Esophagus (tissue), 2 donors: ENCODE results near the gene COL13A1. TPM values are rescaled to one million over a fixed set of nuclear protein-coding genes. Genes with fewer than 3 reads are reported as not detected.

Experiments
- H3K27ac ChIP-seq, 2 donors: one replicate each; pipeline ENCODE4 v1.5.1; 2013; ENCODE audit warnings: low read depth in 2 of 2, mild to moderate bottlenecking in 2 of 2, inconsistent platforms in 1 of 2, low read length in 1 of 2, moderate library complexity in 1 of 2
- H3K27me3 ChIP-seq, 2 donors: one replicate each; pipeline ENCODE4 v1.6.1; 2013; ENCODE audit warnings: low read length in 2 of 2, control low read depth in 1 of 2, mild to moderate bottlenecking in 1 of 2; ENCODE audit not compliant: insufficient read depth in 2 of 2, control insufficient read depth in 1 of 2
- H3K36me3 ChIP-seq, 2 donors: one replicate each; pipeline ENCODE4 v1.6.1; 2013; ENCODE audit warnings: low read length in 1 of 2; ENCODE audit not compliant: control insufficient read depth in 2 of 2, insufficient read depth in 2 of 2
- H3K4me1 ChIP-seq, 2 donors: one replicate each; pipeline ENCODE4 v1.6.1; 2013; ENCODE audit warnings: low read length in 1 of 2; ENCODE audit not compliant: control insufficient read depth in 2 of 2, insufficient read depth in 2 of 2
- H3K4me3 ChIP-seq, 2 donors: one replicate each; pipeline ENCODE4 v1.5.1; 2013; ENCODE audit warnings: low read length in 2 of 2, mild to moderate bottlenecking in 2 of 2, low read depth in 1 of 2, moderate library complexity in 1 of 2
- H3K9me3 ChIP-seq, 2 donors: one replicate each; pipeline ENCODE4 v1.6.1; 2013; ENCODE audit warnings: mild to moderate bottlenecking in 2 of 2, low read depth in 1 of 2, low read length in 1 of 2, moderate library complexity in 1 of 2; ENCODE audit not compliant: control insufficient read depth in 2 of 2, insufficient read depth in 1 of 2
- WGBS, 2 donors: extraction: QIAGEN DNeasy Blood & Tissue Kit; methylation state at CpG; one replicate each; pipeline ENCODE4 v1.1.7; 2013; 5-methylcytosine and 5-hydroxymethylcytosine counted together
- polyA plus RNA-seq, 2 donors: library from polyadenylated mRNA; stranded (reverse); fragments of 200-250 nt; gene quantifications; one replicate each; pipeline ENCODE4 v1.2.3, GENCODE V29; 2013
- donor health status: healthy with polysubstance abuse.
- donor health status: Bipolar disorder and iron deficiency.

COL13A1 gene
- polyA plus RNA-seq, 2 donors, result 0.95 to 2.0 TPM

DNA sequence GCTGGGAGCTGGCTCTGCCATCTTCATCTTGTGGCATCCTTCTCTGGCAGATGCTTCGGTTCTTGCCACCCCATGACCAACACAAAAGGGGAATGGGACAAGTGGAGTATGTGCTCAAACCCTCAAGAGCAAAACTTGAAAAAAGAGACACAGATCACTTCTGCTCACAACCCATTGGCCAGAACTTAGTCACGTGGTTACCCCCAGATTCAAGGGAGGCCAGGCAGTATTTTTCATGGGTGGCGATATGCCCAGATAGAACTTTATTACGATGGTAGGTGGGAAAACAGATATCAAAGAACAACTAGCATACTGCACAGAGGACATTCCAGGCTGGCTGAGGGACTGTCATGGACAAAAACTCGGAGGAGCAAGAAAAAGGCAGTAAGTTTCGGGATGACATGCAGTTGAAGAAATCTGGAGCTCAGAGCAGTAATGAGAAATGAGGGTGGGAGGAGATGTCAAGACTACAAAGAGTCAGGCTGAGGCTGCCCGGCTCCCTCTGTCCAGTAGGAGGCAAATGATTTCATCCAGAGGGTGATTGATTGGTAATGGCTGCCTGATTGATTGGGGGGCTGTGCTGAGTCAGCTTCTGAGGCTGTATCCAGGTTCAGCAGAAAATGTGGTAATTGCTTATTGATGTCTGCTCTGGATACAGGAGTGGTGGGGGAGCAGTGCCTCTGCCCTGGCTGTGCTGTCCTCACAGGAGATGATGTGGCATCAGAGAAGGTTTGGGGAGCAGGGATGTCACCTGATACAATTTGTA is 25.3 kb downstream of the COL13A1 start:
- H3K4me1 ChIP-seq, result no peaks in the 10 kb centered on the region
- WGBS, 2 donors, result 88 to 90% methylated on average over 7 of the region's 7 CpGs
- no peak overlapping the region for H3K4me3 ChIP-seq
- no peaks in the 10 kb centered on the region for H3K9me3 ChIP-seq
- no peaks in the 10 kb centered on the region for H3K27me3 ChIP-seq
- H3K36me3 ChIP-seq, result no peaks in the 10 kb centered on the region
- no peak overlapping the region for H3K27ac ChIP-seq

DNA sequence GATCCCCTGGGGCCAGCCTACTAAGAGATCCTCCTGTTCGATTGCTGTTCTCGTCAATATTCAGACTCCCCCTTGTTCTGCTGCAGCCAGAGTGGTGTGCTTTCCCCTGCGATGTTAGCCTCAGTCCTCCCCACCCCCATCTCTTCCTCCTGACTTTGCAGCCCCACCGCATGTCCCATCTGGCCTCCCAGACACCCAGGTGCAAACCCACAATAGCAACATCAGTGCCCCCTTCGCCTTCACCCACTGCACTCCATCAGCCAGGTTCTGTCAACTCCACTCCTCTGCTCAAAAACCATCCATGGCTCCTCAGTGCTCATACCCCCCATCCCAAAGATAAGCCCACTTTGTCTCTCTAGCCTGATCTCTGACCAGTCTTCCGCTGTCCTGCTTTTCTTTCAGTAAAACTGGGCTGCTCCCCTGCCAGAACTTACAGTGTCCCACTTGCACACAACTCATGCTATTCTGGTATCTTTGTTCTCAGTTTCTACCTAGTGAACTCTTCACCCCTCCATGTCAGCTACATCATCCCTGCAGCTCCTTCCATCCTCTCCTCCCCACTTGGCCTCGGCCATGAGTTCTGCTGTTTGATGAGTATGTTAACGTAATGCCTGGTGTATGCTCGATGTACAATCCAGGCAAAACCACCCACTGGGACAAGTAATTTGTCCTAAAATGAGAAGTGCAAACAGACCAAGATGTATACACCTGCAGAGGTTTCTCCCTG is 26.6 kb downstream of the COL13A1 start:
- Histone ChIP-seq H3K4me3 (no peak overlapping the region), H3K36me3 (no peaks in the 10 kb centered on the region), H3K27me3 (no peaks in the 10 kb centered on the region), H3K27ac (no peak overlapping the region), H3K4me1 (no peaks in the 10 kb centered on the region), H3K9me3 (peaks cover 0 to 2% of the 10 kb centered on the region in 2 donors)
- 68 to 72% methylated on average over 9 of the region's 9 CpGs for WGBS, 2 donors

DNA sequence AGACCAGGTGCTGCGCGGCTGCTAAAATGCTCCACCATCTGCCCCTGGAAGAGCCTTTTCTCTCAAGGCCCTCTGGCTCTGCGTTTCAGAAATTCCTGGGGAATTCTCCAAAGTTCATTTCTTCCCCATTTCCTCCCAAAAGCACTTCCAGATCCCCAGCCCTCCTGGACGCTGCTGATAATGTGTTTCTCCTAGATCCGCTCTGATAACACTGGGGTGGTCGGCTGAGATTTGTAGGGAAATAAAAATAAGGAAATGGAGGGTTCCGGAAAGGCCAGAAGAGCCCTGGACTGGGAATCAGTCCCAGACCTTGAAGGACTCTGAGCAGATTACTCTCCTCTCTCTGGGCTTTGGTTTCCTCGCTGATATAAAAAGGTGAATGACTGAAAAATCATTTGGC is 28.1 kb downstream of the COL13A1 start:
- H3K9me3 ChIP-seq, result peaks cover 0 to 2% of the 10 kb centered on the region in 2 donors
- no peaks in the 10 kb centered on the region for H3K4me1 ChIP-seq
- no peak overlapping the region for H3K27ac ChIP-seq
- WGBS, 2 donors, result 66 to 73% methylated on average over 8 of the region's 8 CpGs
- H3K4me3 ChIP-seq, result no peak overlapping the region
- no peaks in the 10 kb centered on the region for H3K27me3 ChIP-seq
- H3K36me3 ChIP-seq, result no peaks in the 10 kb centered on the region

DNA sequence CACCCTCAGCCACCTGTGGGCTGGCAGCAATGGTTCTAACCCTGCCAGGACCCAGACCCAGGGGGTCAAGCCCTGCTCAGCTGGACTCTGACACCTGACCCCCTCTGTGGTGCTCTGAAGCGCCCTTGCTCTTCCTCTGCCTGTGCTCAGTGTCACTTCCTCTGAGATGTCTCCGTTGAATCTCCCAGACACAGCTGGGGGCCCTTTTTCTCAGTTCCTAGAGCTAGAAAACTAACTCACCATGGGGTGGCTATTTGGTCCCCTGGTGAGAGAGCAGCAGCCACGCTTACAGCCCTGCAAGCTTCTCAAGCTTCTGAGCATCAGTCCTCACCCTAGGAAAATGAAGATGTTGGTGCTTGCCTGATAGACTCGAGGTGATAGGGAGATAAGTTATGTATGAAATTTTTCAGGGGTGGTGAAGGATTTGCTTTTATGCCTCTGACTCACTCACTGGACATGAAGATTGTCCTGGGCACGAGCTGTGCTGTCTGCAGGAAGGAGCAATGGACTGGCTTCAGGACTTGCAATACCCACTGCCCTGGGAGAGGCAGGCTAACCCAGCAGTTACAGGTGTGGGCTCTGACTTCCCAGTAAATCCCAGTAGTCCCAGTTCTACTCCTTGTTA is 29.6 kb downstream of the COL13A1 start:
- no peaks in the 10 kb centered on the region for H3K4me1 ChIP-seq
- H3K27ac ChIP-seq, result no peak overlapping the region
- H3K9me3 ChIP-seq, result peaks cover 0 to 2% of the 10 kb centered on the region in 2 donors
- H3K4me3 ChIP-seq, result no peak overlapping the region
- no peaks in the 10 kb centered on the region for H3K36me3 ChIP-seq
- 66 to 70% methylated on average over 5 of the region's 5 CpGs for WGBS, 2 donors
- H3K27me3 ChIP-seq, result no peaks in the 10 kb centered on the region

DNA sequence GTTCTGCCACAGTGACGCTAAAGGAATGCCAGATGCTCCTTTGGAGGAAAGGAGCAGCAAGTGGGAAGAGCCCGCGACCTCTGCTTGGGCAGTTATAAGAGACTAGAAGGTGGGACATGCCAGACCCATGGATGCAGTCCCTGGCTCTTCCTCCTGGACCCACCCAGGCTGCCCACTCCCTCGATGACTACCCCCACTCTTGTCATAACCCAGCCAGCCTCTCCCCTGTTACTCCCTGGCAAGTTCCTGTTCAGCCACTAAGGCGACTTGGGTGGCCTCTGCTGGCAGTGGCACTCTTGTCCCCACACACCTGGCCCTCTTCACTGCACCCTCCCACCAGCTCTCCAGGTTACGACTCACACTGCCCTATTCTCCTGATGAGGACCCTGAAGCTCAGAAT is 33.5 kb downstream of the COL13A1 start:
- Histone ChIP-seq H3K4me1 (peaks cover 0 to 3% of the 10 kb centered on the region in 2 donors), H3K27ac (no peak overlapping the region), H3K36me3 (no peaks in the 10 kb centered on the region), H3K27me3 (no peaks in the 10 kb centered on the region), H3K4me3 (no peak overlapping the region), H3K9me3 (peaks cover 0 to 2% of the 10 kb centered on the region in 2 donors)
- 81 to 85% methylated on average over 6 of the region's 6 CpGs for WGBS, 2 donors

DNA sequence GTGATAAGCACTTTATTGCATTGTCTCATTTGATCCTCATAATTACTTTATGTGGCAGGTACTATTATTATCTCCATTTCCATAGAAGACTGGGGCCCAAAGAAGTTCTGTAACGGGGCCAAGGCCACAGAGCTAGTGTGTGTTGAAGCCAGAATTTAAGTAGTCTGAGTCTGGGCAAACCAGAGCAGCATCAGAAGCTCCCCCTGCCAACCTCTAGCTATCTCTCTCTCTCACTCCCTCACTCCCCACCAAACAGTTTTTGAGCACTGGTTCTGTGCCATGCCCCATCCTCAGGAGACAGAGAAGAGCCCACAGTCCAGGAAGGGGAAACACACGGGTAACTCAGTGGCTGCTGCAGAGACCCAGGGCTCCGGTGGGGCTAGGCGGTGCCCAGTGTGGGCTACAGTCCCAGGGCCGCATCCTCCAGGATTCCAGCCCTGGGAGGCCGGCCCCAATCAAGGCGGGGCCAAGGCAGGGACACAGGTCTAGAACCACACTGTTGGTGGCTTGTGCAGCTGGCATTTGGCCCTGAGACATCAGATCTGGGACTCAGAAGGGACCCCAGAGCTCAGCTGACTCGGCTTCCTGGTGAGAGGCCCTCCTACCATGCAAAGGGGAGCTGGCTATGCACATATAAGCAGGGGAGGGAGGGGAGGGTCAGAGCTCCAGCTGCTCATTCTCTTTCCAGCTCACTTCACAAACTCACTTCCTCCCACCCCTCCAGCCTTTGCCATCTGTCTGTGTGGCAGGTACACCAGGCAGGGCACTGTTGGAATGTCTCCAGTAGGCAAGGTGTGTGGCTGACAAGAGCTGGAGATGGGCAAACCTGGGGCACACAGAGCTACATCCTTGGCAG is 34.4 kb downstream of the COL13A1 start:
- H3K4me3 ChIP-seq, result no peak overlapping the region
- H3K9me3 ChIP-seq, result peaks cover 0 to 2% of the 10 kb centered on the region in 2 donors
- H3K27me3 ChIP-seq, result no peaks in the 10 kb centered on the region
- H3K36me3 ChIP-seq, result no peaks in the 10 kb centered on the region
- no peak overlapping the region for H3K27ac ChIP-seq
- 64% methylated on average over 8 of the region's 8 CpGs for WGBS, 2 donors
- H3K4me1 ChIP-seq, result peaks cover 0 to 3% of the 10 kb centered on the region in 2 donors

DNA sequence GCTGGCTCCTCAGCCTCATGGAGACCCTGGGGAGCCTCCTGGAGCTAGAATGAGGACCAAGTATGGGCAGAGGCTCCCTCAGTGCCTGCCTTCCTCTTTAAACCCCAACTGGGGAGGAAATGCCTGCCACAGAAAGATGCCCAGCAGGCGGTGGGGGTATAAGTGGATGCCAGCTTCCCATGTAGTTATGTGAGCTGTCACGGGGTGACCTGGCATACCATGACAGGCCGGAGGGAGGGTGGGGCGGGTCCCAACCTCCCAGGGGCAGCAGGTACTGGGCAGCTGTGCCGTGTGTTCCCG is 35.0 kb downstream of the COL13A1 start:
- H3K27me3 ChIP-seq, result no peaks in the 10 kb centered on the region
- peaks cover 0 to 2% of the 10 kb centered on the region in 2 donors for H3K9me3 ChIP-seq
- no peaks in the 10 kb centered on the region for H3K36me3 ChIP-seq
- no peak overlapping the region for H3K4me3 ChIP-seq
- 72 to 83% methylated on average over 6 of the region's 6 CpGs for WGBS, 2 donors
- no peak overlapping the region for H3K27ac ChIP-seq
- H3K4me1 ChIP-seq, result peaks cover 0 to 3% of the 10 kb centered on the region in 2 donors

DNA sequence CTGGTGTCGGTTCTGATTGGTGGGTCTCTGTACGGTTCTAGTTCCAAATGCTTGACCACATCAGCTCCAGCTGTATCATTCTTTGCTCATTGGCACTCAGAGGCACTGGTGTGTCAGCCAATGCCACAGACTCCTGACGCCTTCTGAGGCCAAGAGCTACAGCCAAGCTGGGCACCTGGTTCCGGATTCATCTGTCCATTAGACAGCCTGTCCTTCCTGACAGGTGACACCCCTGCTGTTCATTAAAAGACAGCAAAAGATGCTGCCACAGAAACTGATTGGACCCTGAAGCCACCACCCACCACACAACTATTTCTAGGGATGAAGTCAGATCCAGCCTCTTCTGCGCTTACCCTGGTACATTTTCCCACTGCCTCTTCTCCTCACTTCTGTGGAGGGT is 35.6 kb downstream of the COL13A1 start:
- H3K27ac ChIP-seq, result no peak overlapping the region
- WGBS, 2 donors, result 92 to 95% methylated on average over 5 of the region's 5 CpGs
- H3K4me3 ChIP-seq, result no peak overlapping the region
- peaks cover 0 to 3% of the 10 kb centered on the region in 2 donors for H3K4me1 ChIP-seq
- H3K36me3 ChIP-seq, result no peaks in the 10 kb centered on the region
- no peaks in the 10 kb centered on the region for H3K27me3 ChIP-seq
- peaks cover 0 to 2% of the 10 kb centered on the region in 2 donors for H3K9me3 ChIP-seq

DNA sequence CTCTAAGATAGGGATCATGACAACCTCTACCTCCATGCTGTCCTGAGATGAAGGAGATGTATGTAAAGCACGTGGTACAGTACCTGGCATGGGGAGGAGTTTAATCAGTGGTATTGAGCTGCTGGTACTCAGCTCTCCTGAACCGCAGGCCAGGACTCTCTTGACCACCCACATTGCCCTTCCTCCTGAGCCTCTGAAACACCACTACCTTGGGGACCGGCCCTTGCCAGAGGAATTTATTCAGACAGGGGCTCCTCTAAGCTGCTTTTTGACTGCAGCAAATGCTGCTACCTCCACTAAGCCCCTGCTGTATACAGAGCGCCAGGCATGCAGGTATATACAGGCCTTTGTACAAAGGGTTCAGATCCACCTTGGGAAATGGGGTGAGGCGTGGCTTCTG is 36.7 kb downstream of the COL13A1 start:
- 85 to 92% methylated on average over 5 of the region's 5 CpGs for WGBS, 2 donors
- Histone ChIP-seq H3K4me3 (no peak overlapping the region), H3K36me3 (no peaks in the 10 kb centered on the region), H3K9me3 (no peaks in the 10 kb centered on the region), H3K27ac (no peak overlapping the region), H3K4me1 (peaks cover 0 to 3% of the 10 kb centered on the region in 2 donors), H3K27me3 (no peaks in the 10 kb centered on the region)
